HepG2 (cell line): Measurements from ENCODE around the gene IQGAP2. TPM values are rescaled to one million over a fixed set of nuclear protein-coding genes. Genes with fewer than 3 reads are reported as not detected.

Source experiments
- ATAC-seq: fragments of 200-7000 bp; cut with Tn5 transposase; 3 replicates; pipeline ENCODE4 v1.9.1; 2020; ENCODE audit warnings: mild to moderate bottlenecking, moderate library complexity
- BruUV-seq: library from RNA; stranded (reverse); fragments of 400-500 nt; replicated peaks from 2 replicates; lab custom pipeline; 2021; lab: Mats Ljungman, UMichigan
- CTCF ChIA-PET: fragments of 300-600 bp; formaldehyde crosslinking; extraction: SDS; loops from one replicate; lab custom pipeline; 2021; ENCODE audit warnings: low total read pairs, inconsistent platforms, low intra/inter-chr PET ratio; lab: Yijun Ruan, JAX
- POLR2A ChIA-PET: fragments of 350-600 bp; sonication (Branson Sonifier 250); formaldehyde crosslinking; loops from one replicate; lab custom pipeline; 2020; ENCODE audit warnings: antibody characterized with exemption, inconsistent platforms; lab: Yijun Ruan, JAX
- DNase-seq: peaks from one replicate; pipeline ENCODE4 v3.0.0-alpha.2; 2015; ENCODE audit warnings: low spot score
- FAIRE-seq: peaks from 3 replicates; lab custom pipeline; 2011; peaks lifted over from hg19 to GRCh38; lab: Jason Lieb, UNC
- H2AFZ ChIP-seq: one replicate; pipeline ENCODE4 v1.6.1; 2011; ENCODE audit warnings: low read length, inconsistent platforms
- H3K27ac ChIP-seq: fragments of 300-600 bp; 3 replicates; pipeline ENCODE4 v1.8.0; 2011; ENCODE audit warnings: mixed run types, mild to moderate bottlenecking, mixed read lengths, low read length, inconsistent platforms; ENCODE audit not compliant: insufficient read depth; ENCODE audit errors: extremely low read length
- H3K27me3 ChIP-seq, 2 experiments: fragments of 200-600 bp in 1 of 2; 2 replicates in 1 of 2; 3 replicates in 1 of 2; pipeline versions ENCODE4 v1.6.0 to v1.8.0; 2011; ENCODE audit warnings: low read length in 2 of 2, mild to moderate bottlenecking in 2 of 2, moderate library complexity in 2 of 2, inconsistent platforms in 1 of 2; ENCODE audit not compliant: insufficient read depth in 2 of 2, control insufficient read depth in 1 of 2
- H3K36me3 ChIP-seq, 2 experiments: fragments of 200-600 bp in 1 of 2; replicated peaks in 1 of 2; 2 replicates in 1 of 2; 3 replicates in 1 of 2; pipeline versions ENCODE4 v1.5.1 to v1.8.0; 2011; ENCODE audit warnings: low read length in 2 of 2, inconsistent platforms in 1 of 2; ENCODE audit not compliant: insufficient read depth in 2 of 2, control insufficient read depth in 1 of 2
- H3K4me1 ChIP-seq: 2 replicates; pipeline ENCODE4 v1.5.1; 2012; ENCODE audit warnings: low read length, inconsistent platforms; ENCODE audit not compliant: insufficient read depth
- H3K4me2 ChIP-seq: 2 replicates; pipeline ENCODE4 v1.6.0; 2011; ENCODE audit warnings: low read depth, low read length, inconsistent platforms
- H3K4me3 ChIP-seq, 3 experiments: fragments of 200-600 bp in 1 of 3; sonication (generic), shearing (Covaris generic) in 1 of 3; replicated peaks in 1 of 3; 2 replicates each; pipeline ENCODE4 v1.5.1; 2011 to 2016; ENCODE audit warnings: low read length in 3 of 3, inconsistent platforms in 2 of 3, low read depth in 2 of 3, mild to moderate bottlenecking in 2 of 3, control low read depth in 1 of 3, mixed read lengths in 1 of 3; ENCODE audit not compliant: insufficient read depth in 1 of 3
- H3K79me2 ChIP-seq: one replicate; pipeline ENCODE4 v1.6.1; 2011; ENCODE audit warnings: low read length, inconsistent platforms; ENCODE audit not compliant: insufficient read depth
- H3K9ac ChIP-seq: 2 replicates; pipeline ENCODE4 v1.6.0; 2011; ENCODE audit warnings: mild to moderate bottlenecking, low read depth, low read length, inconsistent platforms; ENCODE audit not compliant: insufficient read depth
- H3K9me3 ChIP-seq: 2 replicates; pipeline ENCODE4 v1.5.1; 2012; ENCODE audit warnings: mild to moderate bottlenecking, low read length
- H4K20me1 ChIP-seq: 2 replicates; pipeline ENCODE4 v1.6.0; 2011; ENCODE audit warnings: inconsistent platforms, mild to moderate bottlenecking, low read length, moderate library complexity; ENCODE audit not compliant: insufficient read depth
- KLF15 ChIP-seq: sonication (generic); formaldehyde crosslinking; IDR thresholded peaks from 2 replicates; pipeline ENCODE4 v1.8.1; 2023; ENCODE audit warnings: borderline replicate concordance, mild to moderate bottlenecking, inconsistent platforms, missing genetic modification reagents, mixed read lengths
- ZKSCAN8 ChIP-seq: IDR thresholded peaks from 2 replicates; pipeline ENCODE4 v1.6.1; 2016; ENCODE audit warnings: borderline replicate concordance, missing genetic modification reagents, missing compliant biosample characterization
- ZNF101 ChIP-seq: sonication (generic); formaldehyde crosslinking; IDR thresholded peaks from 2 replicates; pipeline ENCODE4 v1.4.0; 2020; ENCODE audit warnings: mild to moderate bottlenecking, low read depth, missing genetic modification reagents, borderline replicate concordance
- ZNF121 ChIP-seq: sonication (generic); formaldehyde crosslinking; IDR thresholded peaks from 2 replicates; pipeline ENCODE4 v1.5.0; 2020; ENCODE audit warnings: mild to moderate bottlenecking, missing genetic modification reagents
- WGBS: methylation state at CpG from one replicate; pipeline ENCODE4 v1.1.6; 2017; ENCODE audit warnings: low lambda C conversion rate; 5-methylcytosine and 5-hydroxymethylcytosine counted together
- in situ Hi-C: cut with HindIII; loops from 2 replicates; pipeline ENCODE4 v1.10.0; 2017; ENCODE audit warnings: low pct_unique_long_range_greater_than_20kb; ENCODE audit not compliant: extremely low pct_ligation_motif_present
- intact Hi-C: fragments of 100-400 bp; cut with micrococcal nuclease; formaldehyde crosslinking; loops from one replicate; pipeline ENCODE4 v1.10.0; 2022; ENCODE audit not compliant: unreplicated experiment
- polyA plus RNA-seq, 8 experiments: library from polyadenylated mRNA; depleted of rRNA in 3 of 8; stranded (reverse) in 7 of 8; unstranded in 1 of 8; fragments of >200 nt; fragmentation: Illumina TruSeq in 4 of 8; extraction: Trizol in 4 of 8; gene quantifications; 2 replicates each; pipeline versions ENCODE4 v1.2.1 to v1.2.3, GENCODE V29; 2011 to 2016; ENCODE audit warnings: low read depth in 4 of 8, missing spikeins in 1 of 8, mixed read lengths in 1 of 8; ENCODE audit not compliant: insufficient read depth in 1 of 8
- total RNA-seq, 5 experiments: library from RNA; depleted of rRNA; stranded (reverse); fragments of >200 nt; fragmentation: Illumina TruSeq; extraction: Trizol; gene quantifications; 2 replicates each; pipeline ENCODE4 v1.2.3, GENCODE V29; 2016; ENCODE audit warnings: low read depth in 1 of 5

IQGAP2 gene
- total and polyA plus RNA-seq, 2 of the 13 experiments (the other 11 are each of a cell fraction or from before 2014, with no cell fraction given), result 35.2 to 83.3 TPM

GRCh38 chr5:76393035-76393680, 9.9 kb upstream of the IQGAP2 start:
- no peak overlapping the region for H3K9ac ChIP-seq
- DNase-seq, result no peak
- POLR2A ChIA-PET, result no interaction called here
- no peak overlapping the region for H2AFZ ChIP-seq
- in situ Hi-C loops, result no loop called here
- H3K9me3 ChIP-seq, result no peaks in the 10 kb centered on the region
- intact Hi-C loops, result no loop called here
- H3K4me2 ChIP-seq, result no peak overlapping the region
- TF ChIP-seq ZKSCAN8 (CRISPR knock-in tag) (peak; percentile 97), ZNF101 (CRISPR knock-in tag) (no peak)
- TF ChIP-seq, all 625 proteins: peak for 1
- WGBS, result 47% methylated on average over 5 of the region's 5 CpGs
- no peaks in the 10 kb centered on the region for H3K79me2 ChIP-seq
- peaks cover 44% of the 10 kb centered on the region for H3K4me1 ChIP-seq
- H3K4me3 ChIP-seq, result no peak overlapping the region
- CTCF ChIA-PET, result no interaction called here
- BruUV-seq, result no TSS peak
- no peak overlapping the region for H3K27ac ChIP-seq
- no peak for ATAC-seq
- no peak for FAIRE-seq
- H3K27me3 ChIP-seq, result no peaks in the 10 kb centered on the region
- no peaks in the 10 kb centered on the region for H3K36me3 ChIP-seq
- no peaks in the 10 kb centered on the region for H4K20me1 ChIP-seq

GRCh38 chr5:76397200-76397599, 5.9 kb upstream of the IQGAP2 start:
- H3K4me1 ChIP-seq, result peaks cover 33% of the 10 kb centered on the region
- ChIA-PET CTCF (no interaction called here), POLR2A (no interaction called here)
- H3K27me3 ChIP-seq, result no peaks in the 10 kb centered on the region
- no peaks in the 10 kb centered on the region for H4K20me1 ChIP-seq
- H2AFZ ChIP-seq, result no peak overlapping the region
- no peaks in the 10 kb centered on the region for H3K36me3 ChIP-seq
- FAIRE-seq (no peak), ATAC-seq (no peak), DNase-seq (no peak)
- no peaks in the 10 kb centered on the region for H3K9me3 ChIP-seq
- H3K9ac ChIP-seq, result no peak overlapping the region
- H3K4me3 ChIP-seq, result no peak overlapping the region
- intact Hi-C loops (no loop called here), in situ Hi-C loops (no loop called here)
- 48% methylated on average over 2 of the region's 2 CpGs for WGBS
- peak; percentile 70 for TF ChIP-seq ZNF121
- no peak for TF ChIP-seq KLF15 (CRISPR knock-in tag)
- no peak overlapping the region for H3K4me2 ChIP-seq
- H3K79me2 ChIP-seq, result no peaks in the 10 kb centered on the region
- no peak overlapping the region for H3K27ac ChIP-seq
- BruUV-seq, result no TSS peak
